HepG2 (cell line): ENCODE results near the gene NUBP2. TPM values are rescaled to one million over a fixed set of nuclear protein-coding genes. Genes with fewer than 3 reads are reported as not detected.

ENCODE experiments used
- ATAD3A ChIP-seq: sonication (generic); formaldehyde crosslinking; IDR thresholded peaks from 2 replicates; pipeline ENCODE4 v1.4.0; 2020; ENCODE audit warnings: missing genetic modification reagents
- CBX5 ChIP-seq: sonication (generic); formaldehyde crosslinking; IDR thresholded peaks from 2 replicates; pipeline ENCODE4 v1.4.0; 2020; ENCODE audit warnings: missing genetic modification reagents, borderline replicate concordance
- KDM5B ChIP-seq: sonication (generic); formaldehyde crosslinking; IDR thresholded peaks from 2 replicates; pipeline ENCODE4 v1.4.0; 2020; ENCODE audit warnings: missing genetic modification reagents, mild to moderate bottlenecking, borderline replicate concordance
- REXO4 ChIP-seq: sonication (generic); formaldehyde crosslinking; IDR thresholded peaks from 2 replicates; pipeline ENCODE4 v1.8.0; 2022; ENCODE audit warnings: missing genetic modification reagents, mild to moderate bottlenecking, borderline replicate concordance
- ZNF124 ChIP-seq: sonication (generic); formaldehyde crosslinking; IDR thresholded peaks from 2 replicates; pipeline ENCODE4 v1.4.0; 2020; ENCODE audit warnings: missing genetic modification reagents
- ZNF256 ChIP-seq: sonication (generic); formaldehyde crosslinking; conservative IDR thresholded peaks from 2 replicates; pipeline ENCODE4 v1.4.0; 2020; ENCODE audit warnings: missing genetic modification reagents
- ZNF326 ChIP-seq: sonication (generic); formaldehyde crosslinking; IDR thresholded peaks from 2 replicates; pipeline ENCODE4 v1.4.0; 2020; ENCODE audit warnings: missing genetic modification reagents, borderline replicate concordance
- ZNF354B ChIP-seq: sonication (generic); formaldehyde crosslinking; IDR thresholded peaks from 2 replicates; pipeline ENCODE4 v1.8.0; 2022; ENCODE audit warnings: mild to moderate bottlenecking, missing genetic modification reagents
- ZNF547 ChIP-seq: sonication (generic); formaldehyde crosslinking; IDR thresholded peaks from 2 replicates; pipeline ENCODE4 v1.5.1; 2020; ENCODE audit warnings: mild to moderate bottlenecking, missing genetic modification reagents
- ZNF652 ChIP-seq: IDR thresholded peaks from 2 replicates; pipeline ENCODE4 v1.6.1; 2016; ENCODE audit warnings: low read depth, borderline replicate concordance
- polyA plus RNA-seq, 8 experiments: library from polyadenylated mRNA; depleted of rRNA in 3 of 8; stranded (reverse) in 7 of 8; unstranded in 1 of 8; fragments of >200 nt; fragmentation: Illumina TruSeq in 4 of 8; extraction: Trizol in 4 of 8; gene quantifications; 2 replicates each; pipeline versions ENCODE4 v1.2.1 to v1.2.3, GENCODE V29; 2011 to 2016; ENCODE audit warnings: low read depth in 4 of 8, missing spikeins in 1 of 8, mixed read lengths in 1 of 8; ENCODE audit not compliant: insufficient read depth in 1 of 8
- total RNA-seq, 5 experiments: library from RNA; depleted of rRNA; stranded (reverse); fragments of >200 nt; fragmentation: Illumina TruSeq; extraction: Trizol; gene quantifications; 2 replicates each; pipeline ENCODE4 v1.2.3, GENCODE V29; 2016; ENCODE audit warnings: low read depth in 1 of 5
- TF ChIP-seq, protein P1 (sequence below): sonication (generic); formaldehyde crosslinking; IDR thresholded peaks from 2 replicates; pipeline ENCODE4 v1.5.1; 2020; ENCODE audit warnings: missing genetic modification reagents, mild to moderate bottlenecking, borderline replicate concordance
- TF ChIP-seq, protein P2 (sequence below): sonication (generic); formaldehyde crosslinking; IDR thresholded peaks from 2 replicates; pipeline ENCODE4 v1.5.1; 2020; ENCODE audit warnings: missing genetic modification reagents, mild to moderate bottlenecking, borderline replicate concordance
- TF ChIP-seq, protein P3 (sequence below): sonication (generic); formaldehyde crosslinking; IDR thresholded peaks from 2 replicates; pipeline ENCODE4 v1.5.0; 2020; ENCODE audit warnings: mild to moderate bottlenecking, missing genetic modification reagents, borderline replicate concordance
- TF ChIP-seq, protein P4 (sequence below): sonication (generic); formaldehyde crosslinking; conservative IDR thresholded peaks from 2 replicates; pipeline ENCODE4 v1.4.0; 2020; ENCODE audit warnings: missing genetic modification reagents
- TF ChIP-seq, protein P5 (sequence below): IDR thresholded peaks from 2 replicates; pipeline ENCODE4 v1.6.1; 2016; ENCODE audit warnings: low read depth, borderline replicate concordance

Gene NUBP2
- total and polyA plus RNA-seq, 2 of the 13 experiments (the other 11 are each of a cell fraction or from before 2014, with no cell fraction given) = 25.7 to 61.5 TPM

- TF ChIP-seq, protein P1, sequence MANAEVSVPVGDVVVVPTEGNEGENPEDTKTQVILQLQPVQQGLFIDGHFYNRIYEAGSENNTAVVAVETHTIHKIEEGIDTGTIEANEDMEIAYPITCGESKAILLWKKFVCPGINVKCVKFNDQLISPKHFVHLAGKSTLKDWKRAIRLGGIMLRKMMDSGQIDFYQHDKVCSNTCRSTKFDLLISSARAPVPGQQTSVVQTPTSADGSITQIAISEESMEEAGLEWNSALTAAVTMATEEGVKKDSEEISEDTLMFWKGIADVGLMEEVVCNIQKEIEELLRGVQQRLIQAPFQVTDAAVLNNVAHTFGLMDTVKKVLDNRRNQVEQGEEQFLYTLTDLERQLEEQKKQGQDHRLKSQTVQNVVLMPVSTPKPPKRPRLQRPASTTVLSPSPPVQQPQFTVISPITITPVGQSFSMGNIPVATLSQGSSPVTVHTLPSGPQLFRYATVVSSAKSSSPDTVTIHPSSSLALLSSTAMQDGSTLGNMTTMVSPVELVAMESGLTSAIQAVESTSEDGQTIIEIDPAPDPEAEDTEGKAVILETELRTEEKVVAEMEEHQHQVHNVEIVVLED (CRISPR knock-in tag) = 0 out of 2 replicates have a peak, but pooled peaks have one; percentile 12
- TF ChIP-seq ZNF256 (CRISPR knock-in tag) = no peak
- peak; percentile 48; the same call in 1 of the 2 replicates for TF ChIP-seq CBX5 (CRISPR knock-in tag)
- TF ChIP-seq REXO4 (CRISPR knock-in tag) = no peak
- no peak for TF ChIP-seq ZNF547 (CRISPR knock-in tag)
- TF ChIP-seq, protein P2, sequence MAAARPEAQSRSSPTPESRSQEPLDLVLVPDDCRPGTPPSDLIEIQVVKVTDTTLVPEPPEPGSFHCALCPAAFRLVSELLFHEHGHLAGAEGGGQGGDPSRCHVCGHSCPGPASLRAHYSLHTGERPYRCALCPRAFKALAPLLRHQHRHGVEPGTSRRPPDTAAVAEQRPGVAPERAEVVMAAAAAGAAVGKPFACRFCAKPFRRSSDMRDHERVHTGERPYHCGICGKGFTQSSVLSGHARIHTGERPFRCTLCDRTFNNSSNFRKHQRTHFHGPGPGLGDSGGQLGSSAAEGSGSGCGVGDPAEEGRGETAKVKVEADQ (CRISPR knock-in tag) = no peak
- TF ChIP-seq, protein P3, sequence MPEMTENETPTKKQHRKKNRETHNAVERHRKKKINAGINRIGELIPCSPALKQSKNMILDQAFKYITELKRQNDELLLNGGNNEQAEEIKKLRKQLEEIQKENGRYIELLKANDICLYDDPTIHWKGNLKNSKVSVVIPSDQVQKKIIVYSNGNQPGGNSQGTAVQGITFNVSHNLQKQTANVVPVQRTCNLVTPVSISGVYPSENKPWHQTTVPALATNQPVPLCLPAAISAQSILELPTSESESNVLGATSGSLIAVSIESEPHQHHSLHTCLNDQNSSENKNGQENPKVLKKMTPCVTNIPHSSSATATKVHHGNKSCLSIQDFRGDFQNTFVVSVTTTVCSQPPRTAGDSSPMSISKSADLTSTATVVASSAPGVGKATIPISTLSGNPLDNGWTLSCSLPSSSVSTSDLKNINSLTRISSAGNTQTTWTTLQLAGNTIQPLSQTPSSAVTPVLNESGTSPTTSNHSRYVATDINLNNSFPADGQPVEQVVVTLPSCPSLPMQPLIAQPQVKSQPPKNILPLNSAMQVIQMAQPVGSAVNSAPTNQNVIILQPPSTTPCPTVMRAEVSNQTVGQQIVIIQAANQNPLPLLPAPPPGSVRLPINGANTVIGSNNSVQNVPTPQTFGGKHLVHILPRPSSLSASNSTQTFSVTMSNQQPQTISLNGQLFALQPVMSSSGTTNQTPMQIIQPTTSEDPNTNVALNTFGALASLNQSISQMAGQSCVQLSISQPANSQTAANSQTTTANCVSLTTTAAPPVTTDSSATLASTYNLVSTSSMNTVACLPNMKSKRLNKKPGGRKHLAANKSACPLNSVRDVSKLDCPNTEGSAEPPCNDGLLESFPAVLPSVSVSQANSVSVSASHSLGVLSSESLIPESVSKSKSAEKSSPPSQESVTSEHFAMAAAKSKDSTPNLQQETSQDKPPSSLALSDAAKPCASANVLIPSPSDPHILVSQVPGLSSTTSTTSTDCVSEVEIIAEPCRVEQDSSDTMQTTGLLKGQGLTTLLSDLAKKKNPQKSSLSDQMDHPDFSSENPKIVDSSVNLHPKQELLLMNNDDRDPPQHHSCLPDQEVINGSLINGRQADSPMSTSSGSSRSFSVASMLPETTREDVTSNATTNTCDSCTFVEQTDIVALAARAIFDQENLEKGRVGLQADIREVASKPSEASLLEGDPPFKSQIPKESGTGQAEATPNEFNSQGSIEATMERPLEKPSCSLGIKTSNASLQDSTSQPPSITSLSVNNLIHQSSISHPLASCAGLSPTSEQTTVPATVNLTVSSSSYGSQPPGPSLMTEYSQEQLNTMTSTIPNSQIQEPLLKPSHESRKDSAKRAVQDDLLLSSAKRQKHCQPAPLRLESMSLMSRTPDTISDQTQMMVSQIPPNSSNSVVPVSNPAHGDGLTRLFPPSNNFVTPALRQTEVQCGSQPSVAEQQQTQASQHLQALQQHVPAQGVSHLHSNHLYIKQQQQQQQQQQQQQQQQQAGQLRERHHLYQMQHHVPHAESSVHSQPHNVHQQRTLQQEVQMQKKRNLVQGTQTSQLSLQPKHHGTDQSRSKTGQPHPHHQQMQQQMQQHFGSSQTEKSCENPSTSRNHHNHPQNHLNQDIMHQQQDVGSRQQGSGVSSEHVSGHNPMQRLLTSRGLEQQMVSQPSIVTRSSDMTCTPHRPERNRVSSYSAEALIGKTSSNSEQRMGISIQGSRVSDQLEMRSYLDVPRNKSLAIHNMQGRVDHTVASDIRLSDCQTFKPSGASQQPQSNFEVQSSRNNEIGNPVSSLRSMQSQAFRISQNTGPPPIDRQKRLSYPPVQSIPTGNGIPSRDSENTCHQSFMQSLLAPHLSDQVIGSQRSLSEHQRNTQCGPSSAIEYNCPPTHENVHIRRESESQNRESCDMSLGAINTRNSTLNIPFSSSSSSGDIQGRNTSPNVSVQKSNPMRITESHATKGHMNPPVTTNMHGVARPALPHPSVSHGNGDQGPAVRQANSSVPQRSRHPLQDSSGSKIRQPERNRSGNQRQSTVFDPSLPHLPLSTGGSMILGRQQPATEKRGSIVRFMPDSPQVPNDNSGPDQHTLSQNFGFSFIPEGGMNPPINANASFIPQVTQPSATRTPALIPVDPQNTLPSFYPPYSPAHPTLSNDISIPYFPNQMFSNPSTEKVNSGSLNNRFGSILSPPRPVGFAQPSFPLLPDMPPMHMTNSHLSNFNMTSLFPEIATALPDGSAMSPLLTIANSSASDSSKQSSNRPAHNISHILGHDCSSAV (CRISPR knock-in tag) = no peak
- no peak for TF ChIP-seq ZNF326
- 0 out of 2 replicates have a peak, but pooled peaks have one; percentile 49 for TF ChIP-seq ZNF652 (CRISPR knock-in tag)
- TF ChIP-seq ATAD3A = no peak
- TF ChIP-seq, protein P4, sequence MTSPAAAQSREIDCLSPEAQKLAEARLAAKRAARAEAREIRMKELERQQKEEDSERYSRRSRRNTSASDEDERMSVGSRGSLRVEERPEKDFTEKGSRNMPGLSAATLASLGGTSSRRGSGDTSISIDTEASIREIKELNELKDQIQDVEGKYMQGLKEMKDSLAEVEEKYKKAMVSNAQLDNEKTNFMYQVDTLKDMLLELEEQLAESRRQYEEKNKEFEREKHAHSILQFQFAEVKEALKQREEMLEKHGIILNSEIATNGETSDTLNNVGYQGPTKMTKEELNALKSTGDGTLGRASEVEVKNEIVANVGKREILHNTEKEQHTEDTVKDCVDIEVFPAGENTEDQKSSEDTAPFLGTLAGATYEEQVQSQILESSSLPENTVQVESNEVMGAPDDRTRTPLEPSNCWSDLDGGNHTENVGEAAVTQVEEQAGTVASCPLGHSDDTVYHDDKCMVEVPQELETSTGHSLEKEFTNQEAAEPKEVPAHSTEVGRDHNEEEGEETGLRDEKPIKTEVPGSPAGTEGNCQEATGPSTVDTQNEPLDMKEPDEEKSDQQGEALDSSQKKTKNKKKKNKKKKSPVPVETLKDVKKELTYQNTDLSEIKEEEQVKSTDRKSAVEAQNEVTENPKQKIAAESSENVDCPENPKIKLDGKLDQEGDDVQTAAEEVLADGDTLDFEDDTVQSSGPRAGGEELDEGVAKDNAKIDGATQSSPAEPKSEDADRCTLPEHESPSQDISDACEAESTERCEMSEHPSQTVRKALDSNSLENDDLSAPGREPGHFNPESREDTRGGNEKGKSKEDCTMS (CRISPR knock-in tag) = no peak
- TF ChIP-seq, protein P5, sequence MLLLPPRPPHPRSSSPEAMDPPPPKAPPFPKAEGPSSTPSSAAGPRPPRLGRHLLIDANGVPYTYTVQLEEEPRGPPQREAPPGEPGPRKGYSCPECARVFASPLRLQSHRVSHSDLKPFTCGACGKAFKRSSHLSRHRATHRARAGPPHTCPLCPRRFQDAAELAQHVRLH (CRISPR knock-in tag) = 0 out of 2 replicates have a peak, but pooled peaks have one; percentile 34
- TF ChIP-seq ZNF124 (CRISPR knock-in tag) = no peak
- no peak for TF ChIP-seq ZNF354B
- peak; percentile 30; the same call in 1 of the 2 replicates for TF ChIP-seq KDM5B (CRISPR knock-in tag)
Observed at GRCh38 chr16:1794221-1794871, 11.6 kb downstream of the NUBP2 start (continued).
